SU-DHL-6 (cell line): ENCODE results near the gene NELFB.

Experiments used
- H2AFZ ChIP-seq: fragments of 200-600 bp; sonication (generic); 2 replicates; pipeline ENCODE4 v1.6.1; 2014; ENCODE audit warnings: low read depth, mild to moderate bottlenecking, moderate library complexity, mixed read lengths, antibody characterized with exemption, low read length; ENCODE audit not compliant: severe bottlenecking
- H3F3A ChIP-seq: fragments of 200-600 bp; shearing (Covaris generic); 2 replicates; pipeline ENCODE4 v1.6.0; 2016; ENCODE audit warnings: antibody characterized with exemption, mild to moderate bottlenecking; ENCODE audit not compliant: insufficient read depth
- H3K27ac ChIP-seq: fragments of 200-600 bp; sonication (generic); 2 replicates; pipeline ENCODE4 v1.5.1; 2016; ENCODE audit warnings: low read depth, mild to moderate bottlenecking, low read length, moderate library complexity, mixed read lengths
- H3K27me3 ChIP-seq: fragments of 200-600 bp; sonication (generic), shearing (Covaris generic); 2 replicates; pipeline ENCODE4 v1.6.0; 2014; ENCODE audit warnings: mild to moderate bottlenecking, low read length
- H3K36me3 ChIP-seq: fragments of 200-600 bp; sonication (generic); 2 replicates; pipeline ENCODE4 v1.6.1; 2014; ENCODE audit warnings: mild to moderate bottlenecking, low read length, mixed read lengths
- H3K4me2 ChIP-seq: fragments of 300-600, 200-600 bp; shearing (Covaris generic), sonication (generic); 2 replicates; pipeline ENCODE4 v1.6.0; 2014; ENCODE audit warnings: low read length, low read depth, mild to moderate bottlenecking; ENCODE audit not compliant: poor library complexity, severe bottlenecking
- H3K4me3 ChIP-seq: fragments of 200-600 bp; sonication (generic); 2 replicates; pipeline ENCODE4 v1.5.1; 2014; ENCODE audit warnings: antibody characterized with exemption, low read length, mild to moderate bottlenecking, mixed read lengths; ENCODE audit not compliant: insufficient read depth, poor library complexity, severe bottlenecking
- H3K79me2 ChIP-seq: fragments of 200-600 bp; sonication (generic); 2 replicates; pipeline ENCODE4 v1.6.1; 2014; ENCODE audit warnings: mild to moderate bottlenecking, low read length, moderate library complexity; ENCODE audit not compliant: insufficient read depth
- H3K9ac ChIP-seq: fragments of 200-600 bp; sonication (generic); 2 replicates; pipeline ENCODE4 v1.7.0; 2014; ENCODE audit warnings: mild to moderate bottlenecking, low read length
- H3K9me2 ChIP-seq: fragments of 200-600 bp; sonication (generic); replicated peaks from 2 replicates; pipeline ENCODE4 v1.6.1; 2014; ENCODE audit warnings: low read length; ENCODE audit not compliant: insufficient read depth
- H3K9me3 ChIP-seq: fragments of 200-600 bp; sonication (generic); 2 replicates; pipeline ENCODE4 v1.6.1; 2014; ENCODE audit warnings: low read length, mixed read lengths; ENCODE audit not compliant: insufficient read depth
- H4K20me1 ChIP-seq: fragments of 200-600 bp; sonication (generic); 2 replicates; pipeline ENCODE4 v1.6.1; 2014; ENCODE audit warnings: low read depth, mild to moderate bottlenecking, antibody characterized with exemption, low read length, moderate library complexity, mixed read lengths
- CTCF ChIP-seq: fragments of 200-600 bp; sonication (generic); IDR thresholded peaks from one replicate; pipeline ENCODE4 v1.5.1; 2017; ENCODE audit warnings: antibody characterized with exemption, mild to moderate bottlenecking, low read length, moderate library complexity; ENCODE audit not compliant: insufficient read depth, poor library complexity, severe bottlenecking
- EZH2phosphoT487 ChIP-seq: fragments of 200-600 bp; sonication (generic), shearing (Covaris generic); conservative IDR thresholded peaks from 2 replicates; pipeline ENCODE4 v1.6.1; 2018; ENCODE audit warnings: mild to moderate bottlenecking, antibody characterized with exemption, low read length, moderate library complexity, mixed read lengths

The NELFB gene

GRCh38 chr9:137229903-137230704 lies 25.0 kb upstream of the NELFB start:
- TF ChIP-seq EZH2phosphoT487 (no peak), CTCF (no peak)

GRCh38 chr9:137230705-137231371 lies 24.3 kb upstream of the NELFB start, which contains the start of gene SLC34A3:
TSS of gene SLC34A3 (plus strand) at chr9:137230901. CDS start at chr9:137231703, 802 bp downstream.
- no peaks in the 10 kb centered on the region for H4K20me1 ChIP-seq
- no peaks in the 10 kb centered on the region for H3K9me2 ChIP-seq
- H3F3A ChIP-seq: no peaks in the 10 kb centered on the region
- no peak within 1 kb of the TSS for H3K4me3 ChIP-seq
- H3K9ac ChIP-seq: no peak within 1 kb of the TSS
- H3K9me3 ChIP-seq: no peaks in the 10 kb centered on the region
- no peaks in the 10 kb centered on the region for H3K36me3 ChIP-seq
- no peaks in the 10 kb centered on the region for H3K27me3 ChIP-seq
- TF ChIP-seq CTCF (no peak), EZH2phosphoT487 (no peak)
- H2AFZ ChIP-seq: no peak within 1 kb of the TSS
- no peak within 1 kb of the TSS for H3K27ac ChIP-seq
- H3K79me2 ChIP-seq: no peaks in the 10 kb centered on the region
- no peak within 1 kb of the TSS for H3K4me2 ChIP-seq

More at GRCh38 chr9:137229903-137230704, 25.0 kb upstream of the NELFB start:
- Histone ChIP-seq H3K9me2 (no peaks in the 10 kb centered on the region), H3K9me3 (no peaks in the 10 kb centered on the region), H3K27ac (no peak overlapping the region), H2AFZ (no peak overlapping the region), H3K4me2 (no peak overlapping the region), H3K27me3 (no peaks in the 10 kb centered on the region), H3K4me3 (no peak overlapping the region), H3K9ac (no peak overlapping the region), H3K36me3 (no peaks in the 10 kb centered on the region), H3F3A (no peaks in the 10 kb centered on the region), H3K79me2 (no peaks in the 10 kb centered on the region), H4K20me1 (no peaks in the 10 kb centered on the region)

GRCh38 chr9:137231372-137232039 lies 23.6 kb upstream of the NELFB start:
- Histone ChIP-seq H3K27me3 (no peaks in the 10 kb centered on the region), H4K20me1 (no peaks in the 10 kb centered on the region), H3K9ac (no peak overlapping the region), H3K4me3 (no peak overlapping the region), H3K27ac (no peak overlapping the region), H3K36me3 (no peaks in the 10 kb centered on the region), H3K9me3 (no peaks in the 10 kb centered on the region), H3F3A (no peaks in the 10 kb centered on the region), H3K4me2 (no peak overlapping the region), H3K79me2 (no peaks in the 10 kb centered on the region), H2AFZ (no peak overlapping the region), H3K9me2 (no peaks in the 10 kb centered on the region)
- TF ChIP-seq CTCF (no peak), EZH2phosphoT487 (no peak)
